Measurements from ENCODE around the gene ATP6V1G1.

Gene ATP6V1G1

GRCh38 chr9:114641967-114642366 is 54.4 kb downstream of the ATP6V1G1 start:
- H3K27me3 ChIP-seq (ENCODE audit: insufficient read depth, insufficient read length) = no peaks in the 10 kb centered on the region
- H3K4me1 ChIP-seq (ENCODE audit: insufficient read depth, insufficient read length) = no peaks in the 10 kb centered on the region
- peaks cover 37% of the 10 kb centered on the region for H3K36me3 ChIP-seq (ENCODE audit: insufficient read depth, insufficient read length, low read length)
- no peak overlapping the region for H3K4me3 ChIP-seq (ENCODE audit: insufficient read length, low read depth)
- no peak overlapping the region for H3K9ac ChIP-seq (ENCODE audit: insufficient read length, low read depth)
- DNase-seq (ENCODE audit: low read depth, low spot score) = no peak
- TF ChIP-seq YY1 (IDR thresholded peaks at IDR 0.05; ENCODE audit: insufficient read depth, insufficient read length) (no peak), SUZ12 (IDR thresholded peaks at IDR 0.05; ENCODE audit: extremely low read depth, insufficient read depth, insufficient read length) (no peak), ZNF274 (IDR thresholded peaks at IDR 0.05; ENCODE audit: low read depth, low read length) (no peak)
- peaks cover 7% of the 10 kb centered on the region for H3K9me3 ChIP-seq (ENCODE audit: insufficient read depth, low read length)

GRCh38 chr9:114643001-114643400 is 55.4 kb downstream of the ATP6V1G1 start:
- TF ChIP-seq SUZ12 (IDR thresholded peaks at IDR 0.05; ENCODE audit: extremely low read depth, insufficient read depth, insufficient read length) (no peak), YY1 (IDR thresholded peaks at IDR 0.05; ENCODE audit: insufficient read depth, insufficient read length) (no peak), ZNF274 (IDR thresholded peaks at IDR 0.05; ENCODE audit: low read depth, low read length) (no peak)
- Histone ChIP-seq H3K36me3 (ENCODE audit: insufficient read depth, insufficient read length, low read length) (peaks cover 37% of the 10 kb centered on the region), H3K4me1 (ENCODE audit: insufficient read depth, insufficient read length) (no peaks in the 10 kb centered on the region), H3K9me3 (ENCODE audit: insufficient read depth, low read length) (peaks cover 15% of the 10 kb centered on the region), H3K27me3 (ENCODE audit: insufficient read depth, insufficient read length) (no peaks in the 10 kb centered on the region), H3K9ac (ENCODE audit: insufficient read length, low read depth) (no peak overlapping the region), H3K4me3 (ENCODE audit: insufficient read length, low read depth) (no peak overlapping the region)
- DNase-seq (ENCODE audit: low read depth, low spot score) = no peak

- Histone ChIP-seq H3K36me3 (ENCODE audit: insufficient read depth, insufficient read length, low read length) (peaks cover 32% of the 10 kb centered on the region), H3K9ac (ENCODE audit: insufficient read length, low read depth) (no peak overlapping the region), H3K27me3 (ENCODE audit: insufficient read depth, insufficient read length) (no peaks in the 10 kb centered on the region), H3K4me3 (ENCODE audit: insufficient read length, low read depth) (no peak overlapping the region), H3K4me1 (ENCODE audit: insufficient read depth, insufficient read length) (no peaks in the 10 kb centered on the region), H3K9me3 (ENCODE audit: insufficient read depth, low read length) (peaks cover 15% of the 10 kb centered on the region)
- TF ChIP-seq SUZ12 (IDR thresholded peaks at IDR 0.05; ENCODE audit: extremely low read depth, insufficient read depth, insufficient read length) (no peak), ZNF274 (IDR thresholded peaks at IDR 0.05; ENCODE audit: low read depth, low read length) (no peak), YY1 (IDR thresholded peaks at IDR 0.05; ENCODE audit: insufficient read depth, insufficient read length) (no peak)
- no peak for DNase-seq (ENCODE audit: low read depth, low spot score)
These were observed 56.3 kb downstream of the ATP6V1G1 start for GRCh38 chr9:114643896-114644295.
